Activated CD4-positive, CD25-positive, alpha-beta regulatory T cell treated with anti-CD3 and anti-CD28 coated beads, Interleukin-2, amount 50 U/mL, for 16 hours (primary cell): ENCODE results near the gene XK.
"Not testable (repeated sequence)": the region's sequence is repeated elsewhere in the genome, so short reads cannot be mapped to it uniquely, and the experiment has no call there.

Source experiments
- DNase-seq: peaks from one replicate; pipeline ENCODE4 v3.0.0-alpha.2; 2020; ENCODE audit warnings: low read depth, low spot score

The XK gene, protein sequence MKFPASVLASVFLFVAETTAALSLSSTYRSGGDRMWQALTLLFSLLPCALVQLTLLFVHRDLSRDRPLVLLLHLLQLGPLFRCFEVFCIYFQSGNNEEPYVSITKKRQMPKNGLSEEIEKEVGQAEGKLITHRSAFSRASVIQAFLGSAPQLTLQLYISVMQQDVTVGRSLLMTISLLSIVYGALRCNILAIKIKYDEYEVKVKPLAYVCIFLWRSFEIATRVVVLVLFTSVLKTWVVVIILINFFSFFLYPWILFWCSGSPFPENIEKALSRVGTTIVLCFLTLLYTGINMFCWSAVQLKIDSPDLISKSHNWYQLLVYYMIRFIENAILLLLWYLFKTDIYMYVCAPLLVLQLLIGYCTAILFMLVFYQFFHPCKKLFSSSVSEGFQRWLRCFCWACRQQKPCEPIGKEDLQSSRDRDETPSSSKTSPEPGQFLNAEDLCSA

GRCh38 chrX:37685381-37686359 lies at the start of gene XK:
Gene XK (plus strand): TSS chrX:37685791. CDS start chrX:37685962, 171 bp downstream.
- DNase-seq = no peak

GRCh38 chrX:37638047-37638446 lies 47.5 kb upstream of the XK start:
- DNase-seq = no peak

DNA sequence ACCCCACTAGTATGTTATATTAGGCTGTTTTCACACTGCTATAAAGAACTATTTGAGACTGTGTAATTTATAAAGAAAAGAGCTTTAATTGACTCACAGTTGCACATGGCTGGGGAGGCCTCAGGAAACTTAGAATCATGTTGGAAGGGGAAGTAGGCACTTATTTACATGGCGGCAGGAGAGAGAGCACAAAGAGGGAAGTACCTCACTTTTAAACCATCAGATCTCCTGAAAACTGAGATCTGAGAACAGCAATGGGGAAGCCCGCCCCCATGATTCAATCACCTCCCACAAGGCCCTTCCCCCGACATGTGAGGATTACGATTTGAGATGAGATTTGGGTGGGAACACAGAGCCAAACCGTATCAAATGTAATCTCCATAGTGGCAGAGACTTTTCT lies 45.4 kb upstream of the XK start:
- no peak for DNase-seq

DNA sequence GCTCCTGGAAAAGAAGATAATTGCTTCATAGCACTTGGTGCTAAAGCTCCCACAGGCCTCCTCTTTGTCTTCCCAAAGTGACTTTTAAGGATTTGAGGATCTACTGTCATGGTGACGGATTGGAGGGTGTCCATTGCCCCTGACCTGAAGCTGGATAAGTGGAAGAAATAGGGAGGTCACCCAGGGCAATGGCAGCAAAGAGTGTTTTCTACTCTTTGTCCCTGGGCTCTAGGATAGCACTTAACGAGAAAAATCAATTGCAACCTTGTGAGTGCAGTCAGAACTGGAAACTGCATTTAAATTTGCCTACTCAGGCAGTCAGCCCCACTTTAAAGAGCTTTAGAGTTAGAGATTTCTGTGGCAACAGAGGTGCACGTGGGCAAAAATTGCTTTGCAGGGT lies 43.7 kb upstream of the XK start:
- DNase-seq = no peak

DNA sequence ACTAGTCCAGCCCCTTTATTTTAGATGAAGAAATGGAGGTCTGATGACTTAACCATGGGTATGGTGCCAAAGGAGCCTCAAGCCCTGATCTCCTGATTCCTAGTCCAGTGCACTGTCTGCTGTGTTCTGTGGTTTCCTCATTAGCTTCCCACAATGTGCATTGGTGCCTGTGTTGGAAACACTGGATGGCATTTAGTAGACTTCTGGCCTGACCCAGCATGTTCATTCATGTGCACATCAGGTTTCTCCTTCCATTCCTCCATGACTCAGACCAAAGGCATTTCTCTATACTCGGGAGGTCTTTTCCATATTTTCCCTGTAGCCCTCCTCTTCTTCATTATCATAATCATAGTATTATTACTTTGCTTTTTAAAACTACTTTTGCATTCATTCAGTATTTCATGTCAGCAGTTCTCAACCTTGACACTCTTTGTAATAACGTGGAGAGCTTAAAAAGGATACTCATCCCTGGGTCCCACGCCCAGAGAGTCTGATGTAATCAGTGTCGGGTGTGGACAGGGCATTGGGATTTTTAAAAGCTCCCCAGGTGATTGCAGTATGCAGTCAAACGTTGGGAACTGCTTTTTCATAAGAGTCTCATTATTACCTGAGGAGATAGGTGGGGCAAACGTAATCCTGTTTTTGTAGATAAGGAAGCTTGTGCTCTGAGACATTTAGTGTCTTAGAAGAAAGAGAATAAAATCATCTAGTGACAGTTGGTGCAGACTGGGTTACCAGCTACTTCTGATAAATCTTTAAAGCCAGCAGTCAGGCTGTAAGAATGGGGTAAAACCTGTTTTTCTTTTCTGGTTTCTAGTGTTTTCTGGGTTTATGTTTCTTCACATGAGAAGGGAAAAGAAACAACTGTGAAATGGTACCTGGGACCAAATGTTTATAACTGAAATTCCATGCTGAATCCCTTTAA lies 40.9 kb upstream of the XK start:
- DNase-seq = no peak

GRCh38 chrX:37646254-37646653 lies 39.3 kb upstream of the XK start:
- DNase-seq = no peak

- DNase-seq = not testable (repeated sequence)
Measured at GRCh38 chrX:37650879-37651278, 34.7 kb upstream of the XK start.

DNA sequence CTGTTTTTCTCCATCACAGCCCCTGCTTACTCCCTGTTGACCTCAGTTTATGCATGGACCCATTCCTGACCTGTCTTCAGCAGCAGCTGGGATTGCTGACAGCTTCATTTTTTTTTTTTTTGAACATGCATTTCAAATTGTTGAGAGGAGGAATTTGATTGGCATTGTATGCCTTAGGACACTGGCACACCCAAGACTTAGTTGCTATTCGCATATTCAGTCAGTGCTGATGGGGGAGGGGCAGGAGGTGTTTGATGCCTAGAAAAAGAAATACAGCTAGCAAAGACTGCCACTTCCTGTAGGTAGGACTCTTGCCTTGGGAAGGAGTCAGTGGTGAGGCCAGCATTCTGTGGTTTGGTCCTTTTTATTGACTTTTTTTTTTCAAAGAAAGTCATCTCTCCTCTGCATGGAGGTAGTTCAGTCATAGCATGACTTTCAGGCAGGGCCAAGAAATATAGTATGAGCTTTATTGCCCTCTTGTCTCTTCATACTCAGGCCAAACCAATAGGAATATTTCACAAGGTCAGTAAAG lies 33.6 kb upstream of the XK start:
- no peak for DNase-seq

DNA sequence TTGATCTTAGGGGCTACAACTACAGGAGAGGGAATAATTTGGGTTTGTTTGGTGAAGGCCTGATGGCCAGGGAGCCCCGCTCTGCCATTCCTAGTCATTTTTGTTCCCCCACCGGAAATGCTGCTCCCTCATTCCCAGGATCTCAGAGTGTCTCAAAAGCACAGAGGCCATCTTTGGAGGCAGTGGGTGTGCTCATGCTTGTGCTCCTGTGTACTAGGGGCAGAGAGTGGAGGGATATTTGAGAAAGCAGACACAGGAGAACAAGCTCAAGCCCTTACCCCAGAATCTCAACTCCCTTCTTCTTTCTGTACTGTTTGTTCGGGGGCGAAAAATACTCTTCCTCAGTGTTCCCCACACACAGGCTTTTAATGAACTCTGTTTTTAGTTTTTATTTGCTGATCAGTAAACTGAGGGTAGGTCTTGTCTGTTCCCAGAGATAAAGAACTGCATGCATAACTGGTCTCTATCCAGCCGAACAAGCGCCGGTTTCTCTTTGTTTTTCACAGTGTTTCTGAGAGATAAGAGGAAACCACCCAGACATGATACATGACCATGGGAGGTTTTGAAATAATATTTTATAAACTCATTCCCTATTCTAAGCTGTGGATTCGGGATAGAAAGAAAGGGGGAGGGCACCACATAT lies 32.9 kb upstream of the XK start:
- DNase-seq = no peak

- DNase-seq = no peak
Measured at GRCh38 chrX:37653397-37654085, 32.0 kb upstream of the XK start.

DNA sequence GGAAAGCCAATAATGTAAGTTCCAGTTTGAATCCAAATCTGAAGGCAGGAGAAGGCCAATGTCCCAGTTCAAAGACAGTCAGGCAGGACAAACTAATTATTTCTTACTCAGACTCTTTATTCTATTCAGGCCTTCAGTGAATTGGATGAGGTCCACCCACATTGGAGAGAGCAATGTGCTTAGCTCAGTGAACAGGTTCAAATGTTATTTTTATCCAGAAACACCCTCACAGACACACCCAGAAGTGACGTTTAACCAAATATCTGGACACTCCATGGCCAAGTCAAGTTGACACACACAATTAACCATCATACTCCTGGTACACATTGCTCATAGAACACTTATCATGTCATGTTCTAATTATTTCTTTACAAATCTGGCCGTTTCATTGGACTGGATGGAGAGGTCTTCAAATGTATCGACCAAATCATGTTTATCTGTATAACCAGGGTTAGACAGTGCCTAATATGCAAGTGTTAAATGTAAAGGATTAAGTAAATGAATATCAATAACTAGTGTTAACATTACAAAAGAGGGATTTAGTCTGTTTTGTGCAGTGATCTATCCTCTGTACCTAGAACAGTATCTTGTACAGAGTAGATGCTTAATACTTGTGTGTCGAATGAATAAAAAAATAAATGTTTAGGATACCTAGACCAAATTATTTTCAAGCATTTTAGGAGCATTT lies 27.1 kb upstream of the XK start:
- DNase-seq = no peak

GRCh38 chrX:37659047-37659446 lies 26.5 kb upstream of the XK start:
- no peak for DNase-seq

DNA sequence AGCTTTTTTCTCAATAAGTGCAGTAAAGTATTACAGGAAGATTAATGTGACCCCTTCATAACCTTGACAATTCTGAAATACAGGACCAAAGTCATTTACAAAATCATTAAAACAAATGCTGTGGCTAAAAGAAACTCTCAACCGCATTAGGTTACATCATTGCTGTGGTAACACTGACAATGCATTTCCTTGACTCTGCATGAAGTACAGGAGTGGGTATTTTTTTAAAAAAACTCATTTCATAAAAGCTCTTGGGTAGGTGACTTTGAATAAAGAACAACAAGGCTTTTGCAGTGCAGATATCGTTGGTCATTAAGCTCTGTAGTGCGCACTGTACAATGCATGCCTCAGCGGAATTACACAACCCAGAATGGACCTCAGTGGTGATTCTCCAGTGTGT lies 23.4 kb upstream of the XK start:
- DNase-seq = no peak

GRCh38 chrX:37666516-37666915 lies 19.1 kb upstream of the XK start:
- DNase-seq = no peak

DNA sequence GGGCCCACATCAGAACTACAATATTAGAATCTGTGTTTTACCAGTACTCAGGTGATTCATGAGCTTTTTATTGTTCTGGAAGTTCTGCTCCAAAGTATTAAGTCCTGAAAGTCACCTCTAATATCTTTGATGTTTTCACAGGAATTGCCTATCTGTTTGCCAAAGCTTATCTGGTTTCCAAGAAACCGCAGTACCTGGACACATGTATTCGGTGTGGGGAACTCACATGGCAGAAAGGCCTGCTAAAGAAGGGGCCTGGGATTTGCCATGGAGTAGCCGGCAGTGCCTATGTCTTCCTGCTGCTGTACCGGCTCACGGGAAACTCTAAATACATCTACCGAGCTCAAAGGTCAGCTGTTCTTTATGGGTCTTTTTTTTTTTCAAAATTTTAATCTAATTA lies 18.4 kb upstream of the XK start:
- DNase-seq = no peak

- DNase-seq = no peak
Measured at GRCh38 chrX:37672563-37672962, 13.0 kb upstream of the XK start.

DNA sequence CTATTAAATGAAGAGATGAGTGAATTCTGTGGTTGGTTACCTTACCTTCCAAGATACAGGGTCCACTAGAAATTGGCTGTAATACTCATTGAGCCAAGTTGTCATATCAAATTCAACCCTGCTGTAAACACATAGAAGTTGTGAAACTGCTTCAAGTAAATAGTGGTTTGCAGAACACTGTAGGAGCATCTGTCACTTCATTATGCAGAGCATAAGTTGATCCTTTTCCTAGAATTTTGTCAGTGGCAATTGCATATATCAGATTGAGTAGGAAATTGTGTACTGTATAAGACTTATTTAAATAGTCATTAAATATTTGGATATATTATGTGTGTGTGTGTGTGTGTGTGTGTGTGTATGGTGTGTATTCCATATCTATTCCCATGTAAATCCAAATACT lies 8.8 kb upstream of the XK start:
- no peak for DNase-seq

- no peak for DNase-seq
Measured at GRCh38 chrX:37677243-37677642, 8.3 kb upstream of the XK start.

DNA sequence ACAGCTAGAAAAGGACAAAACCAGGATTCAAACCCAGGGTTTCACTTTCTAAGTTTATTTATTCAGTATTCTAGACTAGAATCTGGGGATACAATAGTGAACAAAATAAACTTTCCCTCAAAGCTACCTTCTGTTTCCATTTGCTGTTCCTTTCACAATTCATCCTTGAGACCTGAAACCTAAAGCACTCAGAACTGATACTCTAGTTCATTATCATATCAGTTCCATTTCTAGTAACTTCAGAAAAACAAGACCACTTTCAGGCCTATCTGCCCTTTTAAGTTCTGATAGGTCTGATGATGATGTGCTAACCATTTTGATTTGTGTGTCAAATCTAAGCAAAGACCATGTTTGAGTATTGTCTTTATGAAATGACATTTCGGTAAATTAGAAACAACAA lies 7.8 kb upstream of the XK start:
- DNase-seq = no peak

GRCh38 chrX:37678574-37678973 lies 7.0 kb upstream of the XK start:
- DNase-seq = no peak
